NCI-H69 (cell line): Measurements from ENCODE around the gene C1orf167.
A peak's percentile ranks its signal among the peaks of the same experiment; 100 is the strongest.

ENCODE experiments used
- DNase-seq: peaks from one replicate; lab custom pipeline; 2025; lab: John Stamatoyannopoulos, UW

The C1orf167 gene

GRCh38 chr1:11764519-11764918 is 2.5 kb downstream of the C1orf167 start:
- no peak for DNase-seq

GRCh38 chr1:11765661-11766428 is 3.9 kb downstream of the C1orf167 start:
- no peak for DNase-seq

- DNase-seq = no peak
Observed at GRCh38 chr1:11766429-11766776, 4.4 kb downstream of the C1orf167 start.

GRCh38 chr1:11767922-11768704 is 6.1 kb downstream of the C1orf167 start:
- no peak for DNase-seq

GRCh38 chr1:11768821-11769220 is 6.8 kb downstream of the C1orf167 start:
- DNase-seq = peak; percentile 20

GRCh38 chr1:11769274-11769673 is 7.3 kb downstream of the C1orf167 start:
- no peak for DNase-seq

- no peak for DNase-seq
Observed at GRCh38 chr1:11770011-11770410, 8.0 kb downstream of the C1orf167 start.

- DNase-seq = no peak
Observed at GRCh38 chr1:11771481-11772043, 9.6 kb downstream of the C1orf167 start.

GRCh38 chr1:11772458-11772857 is 10.5 kb downstream of the C1orf167 start:
- peak; percentile 5 for DNase-seq

GRCh38 chr1:11774753-11775152 is 12.8 kb downstream of the C1orf167 start:
- no peak for DNase-seq

GRCh38 chr1:11777658-11778322 is 15.8 kb downstream of the C1orf167 start:
- DNase-seq = no peak

- DNase-seq = no peak
Observed at GRCh38 chr1:11778336-11778735, 16.3 kb downstream of the C1orf167 start.

GRCh38 chr1:11778844-11779623 is 17.0 kb downstream of the C1orf167 start:
- DNase-seq = no peak

- no peak for DNase-seq
Observed at GRCh38 chr1:11779715-11780379, 17.9 kb downstream of the C1orf167 start.

- DNase-seq = no peak
Observed at GRCh38 chr1:11780380-11781147, 18.6 kb downstream of the C1orf167 start.

GRCh38 chr1:11781297-11781696 is 19.3 kb downstream of the C1orf167 start:
- DNase-seq = no peak

GRCh38 chr1:11782127-11782708 is 20.2 kb downstream of the C1orf167 start:
- DNase-seq = no peak

- no peak for DNase-seq
Observed at GRCh38 chr1:11783556-11783955, 21.6 kb downstream of the C1orf167 start.

- DNase-seq = no peak
Observed at GRCh38 chr1:11784256-11784992, 22.4 kb downstream of the C1orf167 start.
